ENCODE measurements around the gene EPHB3.

DNA sequence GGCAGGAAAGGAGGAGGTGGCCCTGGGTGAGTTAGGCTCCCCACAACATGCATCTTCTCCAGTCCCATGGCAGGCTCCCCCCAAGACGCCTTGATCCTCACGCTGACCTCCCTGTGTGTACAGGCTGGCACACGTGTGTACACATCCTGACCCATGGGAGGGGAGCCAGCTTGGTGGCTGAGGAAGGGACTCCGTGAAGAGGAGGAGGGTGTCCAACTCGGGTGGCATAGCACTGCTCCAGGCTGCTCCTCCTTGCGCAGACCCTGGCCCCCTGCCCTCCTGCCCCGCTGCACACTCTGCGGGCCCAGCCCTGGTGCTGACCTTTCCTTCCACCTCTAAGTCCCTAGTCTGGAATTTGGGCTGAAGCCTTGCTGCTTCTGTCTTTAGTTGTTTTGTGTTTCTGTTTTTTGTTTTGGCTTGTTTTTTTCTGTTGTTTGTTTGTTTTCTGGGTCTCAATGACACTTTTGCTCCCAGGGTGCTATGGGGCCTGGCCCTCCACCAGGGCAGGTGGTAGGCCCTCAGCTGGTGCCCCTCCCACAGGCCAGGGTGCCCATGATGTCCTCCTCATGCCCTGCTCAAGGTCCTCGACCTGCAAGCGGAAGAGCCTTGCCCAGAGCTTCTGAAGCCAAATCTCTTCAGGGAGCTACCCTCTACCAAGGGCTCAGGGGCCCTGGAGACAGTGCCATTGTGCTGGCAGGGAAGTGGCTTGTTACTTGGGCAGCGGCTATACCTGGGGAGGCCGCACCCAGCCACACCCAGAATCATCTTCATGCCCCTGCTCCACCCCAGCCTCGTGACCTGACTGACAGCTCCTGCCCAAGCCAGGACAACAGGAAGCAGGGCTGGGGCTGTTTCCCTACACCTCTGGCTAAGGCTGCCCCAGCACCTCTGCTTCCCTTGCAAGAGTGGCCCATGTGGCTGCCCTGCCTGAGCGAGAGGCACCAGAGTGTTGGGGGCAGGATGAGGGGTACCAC lies 5.1 kb downstream of the EPHB3 start:
- TF ChIP-seq CTCF (IDR thresholded peaks at IDR 0.05) (no peak), RFX5 (IDR thresholded peaks at IDR 0.05) (no peak), EHMT2 (IDR thresholded peaks at IDR 0.05; ENCODE audit: low read depth) (no peak), POLR2A (IDR thresholded peaks at IDR 0.05; ENCODE audit: low read length) (no peak), E2F6 (IDR thresholded peaks at IDR 0.05; ENCODE audit: borderline replicate concordance, low read depth) (no peak)
- TF ChIP-seq, protein P1, sequence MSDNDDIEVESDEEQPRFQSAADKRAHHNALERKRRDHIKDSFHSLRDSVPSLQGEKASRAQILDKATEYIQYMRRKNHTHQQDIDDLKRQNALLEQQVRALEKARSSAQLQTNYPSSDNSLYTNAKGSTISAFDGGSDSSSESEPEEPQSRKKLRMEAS (IDR thresholded peaks at IDR 0.05): no peak
